ENCODE measurements around the gene NDFIP1. TPM values are rescaled to one million over a fixed set of nuclear protein-coding genes. Genes with fewer than 3 reads are reported as not detected.

NDFIP1 gene
- total and polyA plus RNA-seq, 10 of the 15 experiments (the other 5 are each of a cell fraction or from before 2014, with no cell fraction given), result 0.08 to 2.7 (median 0.92) TPM

DNA sequence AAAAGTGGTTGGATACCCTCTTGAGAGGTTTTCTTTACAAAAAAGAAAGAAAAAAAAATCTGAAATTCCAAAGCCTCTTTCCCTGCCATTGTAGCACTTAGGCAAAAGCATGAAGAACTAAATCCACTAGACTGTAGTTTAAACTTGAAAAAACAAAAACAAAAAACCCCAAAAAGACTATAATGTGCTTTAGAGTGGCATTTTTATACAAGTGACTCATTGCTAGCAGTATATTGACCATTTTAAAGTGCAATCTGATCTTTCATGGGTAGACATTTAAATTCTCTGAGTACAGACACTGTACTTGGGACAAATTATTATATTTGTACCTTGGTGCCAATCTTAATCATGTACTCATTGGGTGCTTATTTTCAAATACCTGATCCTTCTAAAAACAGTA lies 50.8 kb downstream of the NDFIP1 start:
- peaks cover 0 to 2% of the 10 kb centered on the region in 2 experiments; a peak in 2 of 4 replicates for H3K27me3 ChIP-seq (replicated peaks in 1 of 2; ENCODE audit: control insufficient read depth in 2 of 2, insufficient read depth in 2 of 2, low read length in 1 of 2)
- no peaks in the 10 kb centered on the region for H3K36me3 ChIP-seq (ENCODE audit: control insufficient read depth in 2 of 2, insufficient read depth in 2 of 2, low read length in 1 of 2)
- H4K20me1 ChIP-seq (ENCODE audit: control insufficient read depth, insufficient read depth), result no peaks in the 10 kb centered on the region
- intact Hi-C loops (cut with micrococcal nuclease; ENCODE audit: unreplicated experiment) (no loop called here), in situ Hi-C loops (cut with MboI) (loop anchor here (10.0 kb wide), 1 partner anchor 725 kb away; no protein-coding TSS in a partner anchor)
- TF ChIP-seq, protein P1, sequence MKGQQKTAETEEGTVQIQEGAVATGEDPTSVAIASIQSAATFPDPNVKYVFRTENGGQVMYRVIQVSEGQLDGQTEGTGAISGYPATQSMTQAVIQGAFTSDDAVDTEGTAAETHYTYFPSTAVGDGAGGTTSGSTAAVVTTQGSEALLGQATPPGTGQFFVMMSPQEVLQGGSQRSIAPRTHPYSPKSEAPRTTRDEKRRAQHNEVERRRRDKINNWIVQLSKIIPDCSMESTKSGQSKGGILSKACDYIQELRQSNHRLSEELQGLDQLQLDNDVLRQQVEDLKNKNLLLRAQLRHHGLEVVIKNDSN (IDR thresholded peaks at IDR 0.05; ENCODE audit: borderline replicate concordance, extremely low read length, insufficient read depth, low read depth, low read length), result no peak
- TF ChIP-seq CTCF (IDR thresholded peaks at IDR 0.05 in 2 of 3, conservative IDR thresholded peaks at IDR 0.05 in 1 of 3; ENCODE audit: control insufficient read depth in 2 of 3, extremely low read depth in 1 of 3, insufficient read depth in 1 of 3, low read depth in 3 of 3, low read length in 3 of 3), result no peak
- no peak for TF ChIP-seq LARP7 (IDR thresholded peaks at IDR 0.05)
- no peak for TF ChIP-seq TCF12 (IDR thresholded peaks at IDR 0.05; ENCODE audit: low read depth, low read length)
- TF ChIP-seq NBN (IDR thresholded peaks at IDR 0.05), result no peak
- no peak for TF ChIP-seq ZNF24 (IDR thresholded peaks at IDR 0.05)
- no peak for TF ChIP-seq CBX3 (IDR thresholded peaks at IDR 0.05; ENCODE audit: borderline replicate concordance, low read depth)
- no peaks in the 10 kb centered on the region for H3K9me3 ChIP-seq (replicated peaks; ENCODE audit: control insufficient read depth, insufficient read depth, low read length)
- no peak for ATAC-seq
- ChIA-PET POLR2A (no interaction called here), CTCF (no interaction called here), SMC1A (ENCODE audit: uncharacterized antibody, unreplicated experiment) (no interaction called here), RAD21 (ENCODE audit: unreplicated experiment) (no interaction called here)
- no peak overlapping the region for H3K9ac ChIP-seq (ENCODE audit: control insufficient read depth, insufficient read depth, low read length)
- no peaks in the 10 kb centered on the region for H3K4me1 ChIP-seq (ENCODE audit: control insufficient read depth, insufficient read depth, low read length)
- no peaks in the 10 kb centered on the region for H3K79me2 ChIP-seq (ENCODE audit: control insufficient read depth, insufficient read depth, low read length)
- no TSS peak for BruUV-seq (replicated peaks)
- no peak overlapping the region for H2AFZ ChIP-seq (ENCODE audit: control insufficient read depth, low read depth, low read length)
- no peak overlapping the region for H3K4me3 ChIP-seq
- no peak for FAIRE-seq
- no peak for DNase-seq (ENCODE audit: low read depth, low spot score)
- H3K27ac ChIP-seq (ENCODE audit: control insufficient read depth, insufficient read depth), result no peak overlapping the region
- H3K4me2 ChIP-seq (ENCODE audit: control insufficient read depth, insufficient read depth), result no peak overlapping the region

All from GM12878 (cell line).